Measurements from ENCODE around the gene INTS13. TPM values are rescaled to one million over a fixed set of nuclear protein-coding genes. Genes with fewer than 3 reads are reported as not detected.

INTS13 gene
- total RNA-seq, 1 experiment from 2014 or later: 54.0 TPM

GRCh38 chr12:26941215-26941594 is 3.4 kb upstream of the INTS13 start:
- DNase-seq (ENCODE audit: low spot score) (no peak), ATAC-seq (no peak)
- no peak overlapping the region for H3K27ac Mint-ChIP-seq
- TF ChIP-seq OVOL2 (CRISPR knock-in tag; IDR thresholded peaks at IDR 0.05; ENCODE audit: borderline replicate concordance): no peak
- TF ChIP-seq CBFB (CRISPR knock-in tag; IDR thresholded peaks at IDR 0.05; ENCODE audit: low read depth): no peak
- no peak for TF ChIP-seq ARID4B (CRISPR knock-in tag; IDR thresholded peaks at IDR 0.05; ENCODE audit: borderline replicate concordance)
- TF ChIP-seq E2F4 (CRISPR knock-in tag; IDR thresholded peaks at IDR 0.05; ENCODE audit: borderline replicate concordance, low read depth): no peak
- no peak for TF ChIP-seq ATF2 (CRISPR knock-in tag; IDR thresholded peaks at IDR 0.05; ENCODE audit: borderline replicate concordance, low read depth)
- TF ChIP-seq CDX4 (CRISPR knock-in tag; IDR thresholded peaks at IDR 0.05; ENCODE audit: borderline replicate concordance): no peak
- no peak for TF ChIP-seq ZNF532 (CRISPR knock-in tag; IDR thresholded peaks at IDR 0.05; ENCODE audit: borderline replicate concordance)
- TF ChIP-seq CREM (CRISPR knock-in tag; IDR thresholded peaks at IDR 0.05): no peak
- no peak for TF ChIP-seq STAT6 (CRISPR knock-in tag; conservative IDR thresholded peaks at IDR 0.05; ENCODE audit: low read depth)
- no peak for TF ChIP-seq NFYB (CRISPR knock-in tag; conservative IDR thresholded peaks at IDR 0.05; ENCODE audit: low read depth)
- TF ChIP-seq ZSCAN18 (CRISPR knock-in tag; IDR thresholded peaks at IDR 0.05): no peak
- no peak for TF ChIP-seq FOXP1 (CRISPR knock-in tag; IDR thresholded peaks at IDR 0.05; ENCODE audit: borderline replicate concordance)
- H3K4me3 Mint-ChIP-seq: no peak overlapping the region
- CTCF ChIA-PET: no interaction called here
- no peaks in the 10 kb centered on the region for H3K9me3 Mint-ChIP-seq
- H3K27me3 Mint-ChIP-seq (ENCODE audit: low read depth): no peaks in the 10 kb centered on the region
- no peaks in the 10 kb centered on the region for H3K36me3 Mint-ChIP-seq
- POLR2A ChIA-PET: no interaction called here
- peaks cover 22% of the 10 kb centered on the region for H3K4me1 Mint-ChIP-seq

All from WTC11 (cell line).